ENCODE measurements around the gene BRF1. TPM values are rescaled to one million over a fixed set of nuclear protein-coding genes. Genes with fewer than 3 reads are reported as not detected.

The BRF1 gene
- total and polyA plus RNA-seq, 2 of the 8 experiments (the other 6 are each of a cell fraction or from before 2014, with no cell fraction given), result 7.7 to 18.3 TPM

- no peak overlapping the region for H4K91ac ChIP-seq (replicated peaks; ENCODE audit: insufficient read length, low read length)
- H3K56ac ChIP-seq (replicated peaks; ENCODE audit: insufficient read length, low read depth, low read length), result no peak overlapping the region
- ChIA-PET POLR2A (ENCODE audit: partially characterized antibody) (no interaction called here), CTCF (ENCODE audit: partially characterized antibody) (interaction anchor here (1.6 to 1.8 kb wide), 2 partner anchors 11 to 57 kb away, joined by 3 to 6 read pairs; no protein-coding TSS in a partner anchor)
- no peak overlapping the region for H3K9ac ChIP-seq (replicated peaks in 1 of 4; ENCODE audit: extremely low read depth in 1 of 4, low read depth in 3 of 4, low read length in 3 of 4)
- no peaks in the 10 kb centered on the region for H3K79me2 ChIP-seq (ENCODE audit: control insufficient read depth in 1 of 2, insufficient read depth in 2 of 2, low read length in 2 of 2)
- H3K4me2 ChIP-seq (ENCODE audit: insufficient read depth in 1 of 2, low read depth in 2 of 2, low read length in 2 of 2), result no peak overlapping the region
- no peak overlapping the region for H4K8ac ChIP-seq (ENCODE audit: extremely low read depth, insufficient read depth, low read length)
- peaks cover 3% of the 10 kb centered on the region for H3K79me1 ChIP-seq (ENCODE audit: low read depth, low read length)
- H3K23ac ChIP-seq (ENCODE audit: insufficient read length), result no peak overlapping the region
- no peaks in the 10 kb centered on the region; a peak in 1 of 7 replicates for H3K4me1 ChIP-seq (replicated peaks in 1 of 4; ENCODE audit: control insufficient read depth in 3 of 4, insufficient read depth in 4 of 4, low read length in 3 of 4)
- H2AK5ac ChIP-seq (ENCODE audit: low read depth, low read length), result no peak overlapping the region
- no peak overlapping the region for H2BK120ac ChIP-seq (replicated peaks; ENCODE audit: low read depth, low read length)
- no peak overlapping the region for H3K14ac ChIP-seq (ENCODE audit: insufficient read length)
- FAIRE-seq (no peak), DNase-seq (ENCODE audit: low read depth in 1 of 2, low spot score in 2 of 2) (no peak)
- H3K23me2 ChIP-seq (ENCODE audit: low read depth, low read length), result no peaks in the 10 kb centered on the region
- H3K36me3 ChIP-seq (ENCODE audit: control insufficient read depth in 2 of 4, insufficient read depth in 4 of 4, low read length in 3 of 4), result no peaks in the 10 kb centered on the region
- no peak overlapping the region for H3K4me3 ChIP-seq (ENCODE audit: extremely low read depth in 1 of 4, insufficient read depth in 2 of 4, low read depth in 3 of 4, low read length in 4 of 4)
- peaks cover 2 to 4% of the 10 kb centered on the region in 2 experiments for H4K20me1 ChIP-seq (replicated peaks in 1 of 2; ENCODE audit: control insufficient read depth in 1 of 2, insufficient read depth in 2 of 2, low read length in 2 of 2)
- no peak overlapping the region for H2BK15ac ChIP-seq (ENCODE audit: low read length)
- H2BK20ac ChIP-seq (ENCODE audit: low read length), result no peak overlapping the region
- no peak overlapping the region for H2BK12ac ChIP-seq (ENCODE audit: low read depth, low read length)
- no peak overlapping the region for H3K18ac ChIP-seq (ENCODE audit: extremely low read depth, low read length)
- H3K27me3 ChIP-seq (replicated peaks in 1 of 4; ENCODE audit: control insufficient read depth in 3 of 4, extremely low read depth in 1 of 4, insufficient read depth in 3 of 4, low read length in 3 of 4), result no peaks in the 10 kb centered on the region
- no peak overlapping the region for H3K27ac ChIP-seq (ENCODE audit: low read depth, low read length)
- no peak overlapping the region for H2AFZ ChIP-seq (ENCODE audit: low read length)
- H3K9me3 ChIP-seq (ENCODE audit: insufficient read depth in 2 of 2, low read depth in 1 of 2, low read length in 1 of 2), result no peaks in the 10 kb centered on the region
- no peak overlapping the region for H4K5ac ChIP-seq (ENCODE audit: insufficient read length, low read depth, low read length)
- 96% methylated on average over 20 of the region's 20 CpGs; no CpG with 5 or more reads in 1 of the 2 experiments for WGBS, 2 experiments (ENCODE audit: extremely low coverage in 1 of 2, insufficient coverage in 1 of 2, insufficient read length in 1 of 2, insufficient replicate concordance in 2 of 2, low coverage in 1 of 2, low lambda C conversion rate in 2 of 2, missing lambda C conversion rate in 1 of 2)
- H2BK5ac ChIP-seq (ENCODE audit: low read depth, low read length), result no peak overlapping the region
- H3K4ac ChIP-seq (replicated peaks; ENCODE audit: insufficient read length, low read depth, low read length), result no peak overlapping the region
- TF ChIP-seq SAP30 (IDR thresholded peaks at IDR 0.05; ENCODE audit: insufficient read depth, insufficient replicate concordance, low read length) (no peak), CHD2 (IDR thresholded peaks at IDR 0.05; ENCODE audit: low read length) (no peak), TEAD4 (IDR thresholded peaks at IDR 0.05; ENCODE audit: low read depth, low read length) (no peak), RFX5 (IDR thresholded peaks at IDR 0.05; ENCODE audit: borderline replicate concordance, low read depth, low read length) (no peak), SUZ12 (IDR thresholded peaks at IDR 0.05; ENCODE audit: low read length) (no peak), CTCF (IDR thresholded peaks at IDR 0.05; ENCODE audit: control extremely low read depth in 1 of 3, insufficient read depth in 1 of 3, low read depth in 1 of 3, low read length in 3 of 3) (no peak), NRF1 (IDR thresholded peaks at IDR 0.05; ENCODE audit: low read depth, low read length) (no peak), E2F6 (IDR thresholded peaks at IDR 0.05) (no peak), KDM1A (IDR thresholded peaks at IDR 0.05; ENCODE audit: borderline replicate concordance, low read length) (no peak)
These were observed 39.0 kb downstream of the BRF1 start for GRCh38 chr14:105261781-105262180.
